HG02840 (cell line): ENCODE results near the gene STK26.
"Not testable (repeated sequence)": the region's sequence is repeated elsewhere in the genome, so short reads cannot be mapped to it uniquely, and the experiment has no call there.

Experiments used
- ATAC-seq: cut with Tn5 transposase; IDR thresholded peaks from one replicate; pipeline ENCODE4 v1.9.1; 2021; ENCODE audit warnings: mild to moderate bottlenecking, moderate library complexity, moderate number of reproducible peaks; ENCODE audit not compliant: unreplicated experiment, low FRiP score

STK26 gene

GRCh38 chrX:132022967-132023895 lies at the start of gene STK26:
Gene STK26, plus strand, starts transcription at chrX:132023302. Its CDS starts 316 bp downstream, at chrX:132023618.
- ATAC-seq = peak; percentile 71

DNA sequence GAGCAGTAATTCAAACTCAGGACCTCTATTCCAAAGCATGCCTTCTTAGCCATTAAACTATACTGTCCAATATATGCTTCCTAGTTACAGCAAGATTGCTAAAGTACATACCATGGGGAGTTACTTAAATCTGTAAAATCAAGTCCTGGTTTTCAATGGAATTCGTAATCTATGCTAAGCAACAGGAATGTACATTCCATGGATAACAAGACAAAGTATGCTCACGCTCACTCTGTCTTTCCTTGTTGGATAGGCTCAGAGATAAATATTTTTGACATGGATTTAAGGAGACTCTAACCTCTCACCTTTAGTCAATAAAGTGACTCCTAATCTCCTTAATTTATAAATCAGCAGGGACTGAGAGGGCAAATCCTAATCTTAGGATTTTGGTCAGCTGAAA lies 47.3 kb upstream of the STK26 start:
- ATAC-seq = no peak

DNA sequence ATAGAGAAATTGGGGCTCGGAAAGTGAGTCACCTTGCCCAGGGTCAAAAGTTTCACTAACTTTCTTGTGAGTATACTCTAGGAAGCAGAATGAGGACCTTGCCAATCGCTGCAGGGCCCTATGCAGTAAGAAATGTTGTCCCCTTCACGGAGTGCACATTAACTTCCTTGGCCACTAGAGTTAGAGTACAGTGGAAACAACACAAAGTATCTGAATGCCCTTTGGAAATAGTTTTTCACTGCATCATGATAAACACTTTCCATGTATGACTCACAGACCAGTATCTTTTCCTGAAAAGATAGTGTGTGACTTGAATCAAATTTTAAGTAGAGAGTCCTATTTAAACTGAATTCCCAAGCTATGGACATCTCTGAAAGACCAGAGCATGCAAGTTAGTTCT lies 45.5 kb upstream of the STK26 start:
- no peak for ATAC-seq

DNA sequence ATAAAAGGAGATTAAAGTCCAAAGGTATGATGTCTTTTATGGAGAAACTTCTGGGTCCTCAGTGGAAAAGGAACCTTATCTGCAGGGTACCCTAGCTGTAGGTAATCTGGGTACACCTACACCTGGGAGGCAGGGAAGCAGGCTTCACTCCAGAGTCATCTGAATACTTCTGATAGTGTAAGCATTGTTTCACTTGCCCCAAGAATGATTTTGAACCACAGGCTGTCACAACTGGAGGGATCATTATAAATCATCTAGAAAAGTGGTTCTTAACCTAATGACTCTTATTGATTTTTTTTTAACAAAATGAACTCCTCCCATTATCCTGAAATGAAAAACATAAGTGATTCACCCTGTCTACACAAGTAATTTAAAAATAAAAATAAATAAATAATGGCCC lies 44.0 kb upstream of the STK26 start:
- no peak for ATAC-seq

- no peak for ATAC-seq
Observed at GRCh38 chrX:131985526-131986049, 37.5 kb upstream of the STK26 start.

DNA sequence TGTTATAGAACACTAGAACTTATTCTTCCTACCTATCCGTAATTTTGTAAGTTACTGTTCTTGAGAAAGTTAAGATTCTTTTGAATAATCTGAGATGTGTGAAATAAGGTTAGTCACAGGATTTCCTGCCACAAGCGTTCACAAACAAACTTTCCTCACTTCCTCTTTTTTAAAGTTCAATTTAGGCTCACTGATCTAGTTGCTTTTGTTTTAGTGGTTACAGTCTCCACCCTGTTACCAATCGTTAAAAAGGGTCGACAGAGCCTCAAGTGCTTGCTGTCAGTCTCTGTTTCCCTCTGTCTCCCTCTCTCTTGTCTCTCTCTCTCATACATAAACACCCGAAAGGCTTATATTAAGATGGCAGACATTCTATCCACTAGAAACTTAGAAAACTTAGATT lies 35.9 kb upstream of the STK26 start:
- ATAC-seq = peak; percentile 95

DNA sequence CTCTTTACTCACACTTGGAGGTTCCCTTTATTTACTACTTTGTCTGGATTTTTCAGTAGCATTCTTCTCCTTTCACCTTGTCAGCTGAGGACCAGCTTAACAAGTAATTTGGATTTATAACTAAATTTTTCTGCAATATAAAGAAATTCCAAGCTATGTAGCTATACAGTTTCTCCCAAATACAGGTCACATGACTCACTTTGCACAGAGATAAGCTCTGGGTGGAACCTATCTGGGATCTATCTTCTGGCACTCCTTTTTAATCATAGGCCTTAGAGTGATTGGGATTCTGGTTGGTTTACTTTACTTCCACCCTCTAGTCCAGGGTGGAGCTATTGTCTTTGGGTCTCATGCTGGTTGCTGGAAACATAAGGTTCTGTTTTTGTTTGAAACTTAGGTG lies 34.9 kb upstream of the STK26 start:
- no peak for ATAC-seq

DNA sequence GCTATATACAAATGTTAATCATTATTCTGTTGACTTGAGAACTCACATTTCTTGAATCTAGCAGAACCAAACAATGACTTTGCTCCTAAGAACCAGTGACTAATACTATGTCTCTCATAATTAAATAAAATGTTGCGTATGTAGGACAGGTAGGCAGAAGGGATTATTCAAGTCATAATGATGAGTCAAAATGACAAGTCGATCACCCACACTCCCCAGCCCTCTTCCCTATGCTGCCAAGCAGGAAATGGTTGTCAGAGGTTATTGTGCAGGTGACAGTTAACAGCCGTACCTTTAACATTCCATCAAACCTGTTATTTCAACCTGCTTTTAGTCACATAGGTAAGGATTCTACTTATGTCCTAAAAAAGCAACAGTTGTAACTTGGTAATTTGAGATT lies 22.0 kb upstream of the STK26 start:
- no peak for ATAC-seq

DNA sequence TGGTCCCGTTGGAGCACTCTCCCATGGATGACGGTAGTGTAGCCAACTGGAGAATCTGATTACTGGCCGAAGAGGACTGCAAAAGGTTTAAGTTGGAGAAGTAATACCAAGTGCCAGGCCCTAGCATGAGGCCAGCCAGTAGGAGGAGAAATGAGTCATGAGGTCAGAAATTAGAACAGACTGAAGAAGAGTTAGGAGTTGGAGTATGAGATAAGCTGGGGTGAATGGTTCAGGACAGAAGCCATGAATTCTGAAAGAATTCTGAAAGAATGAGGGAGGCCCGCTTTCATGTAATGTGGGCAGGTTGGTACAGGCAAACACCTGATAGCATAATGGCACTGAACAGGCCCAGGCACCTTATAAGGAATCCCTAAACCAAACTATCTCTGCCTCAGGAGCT lies 18.4 kb upstream of the STK26 start:
- ATAC-seq = no peak

GRCh38 chrX:132009350-132009749 lies 13.8 kb upstream of the STK26 start:
- ATAC-seq = no peak

DNA sequence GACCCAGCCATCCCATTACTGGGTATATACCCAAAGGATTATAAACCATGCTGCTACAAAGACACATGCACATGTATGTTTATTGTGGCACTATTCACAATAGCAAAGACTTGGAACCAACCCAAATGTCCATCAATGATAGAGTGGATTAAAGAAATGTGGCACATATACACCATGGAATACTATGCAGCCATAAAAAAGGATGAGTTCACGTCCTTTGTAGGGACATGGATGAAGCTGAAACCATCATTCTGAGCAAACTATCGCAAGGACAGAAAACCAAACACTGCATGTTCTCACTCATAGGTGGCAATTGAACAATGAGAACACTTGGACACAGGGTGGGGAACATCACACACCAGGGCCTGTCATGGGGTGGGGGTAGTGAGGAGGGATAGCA lies 12.9 kb upstream of the STK26 start:
- not testable (repeated sequence) for ATAC-seq

DNA sequence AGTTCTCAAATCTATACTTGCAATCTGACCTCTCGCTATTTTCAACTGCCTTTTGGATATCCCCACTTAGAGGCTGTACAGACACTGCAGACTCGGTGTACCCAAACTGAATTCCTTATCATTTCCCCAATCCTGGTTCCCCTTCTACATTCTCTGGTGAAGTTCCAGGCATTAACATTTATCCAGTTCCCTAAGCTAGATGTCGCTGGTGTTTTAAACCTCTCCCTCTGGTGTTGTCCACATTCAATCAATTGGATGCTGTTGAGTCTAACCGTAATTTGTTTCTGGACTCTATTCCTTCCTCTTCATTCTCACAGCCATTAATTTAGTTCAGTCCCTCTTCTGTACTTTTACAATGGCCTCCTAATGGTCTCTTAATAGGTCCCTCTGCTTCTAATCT lies 7.2 kb upstream of the STK26 start:
- no peak for ATAC-seq

- ATAC-seq = no peak
Observed at GRCh38 chrX:132016628-132017430, 6.3 kb upstream of the STK26 start.

DNA sequence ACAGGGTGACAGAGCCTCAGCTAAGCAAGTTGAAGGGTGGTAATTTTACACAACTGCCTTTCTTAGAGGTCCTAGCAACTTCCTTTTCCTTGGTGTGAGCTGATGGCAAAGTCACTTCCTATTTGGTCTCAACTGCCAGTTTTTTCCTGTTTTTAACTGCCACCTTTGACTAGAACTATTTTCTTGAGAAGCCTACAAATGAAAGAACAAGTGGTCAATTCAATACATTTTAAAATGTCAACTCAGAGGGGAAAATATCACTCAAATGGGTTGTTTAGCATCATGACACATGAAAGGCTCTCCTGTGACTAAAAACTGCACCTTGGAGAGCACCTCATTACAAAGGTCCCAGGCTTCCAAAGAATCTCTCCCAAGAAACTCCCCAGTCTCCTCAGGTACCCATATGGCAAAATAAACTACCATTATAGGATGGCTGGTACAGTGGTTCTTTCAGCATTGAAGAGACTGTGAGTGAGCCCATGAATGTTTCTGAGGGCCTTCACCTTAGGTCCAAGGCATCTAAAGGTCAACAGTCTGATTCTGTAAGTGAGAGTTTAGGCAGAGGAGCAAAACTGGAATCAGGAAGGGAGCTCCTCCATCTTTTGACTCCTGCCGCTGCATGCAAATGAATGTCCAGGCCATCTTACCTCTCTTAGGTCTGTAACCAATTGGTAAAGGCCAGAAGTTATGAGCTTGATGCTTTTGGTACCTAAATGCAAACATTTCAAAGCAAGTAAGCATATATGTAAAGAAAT lies 5.5 kb upstream of the STK26 start:
- ATAC-seq = no peak

DNA sequence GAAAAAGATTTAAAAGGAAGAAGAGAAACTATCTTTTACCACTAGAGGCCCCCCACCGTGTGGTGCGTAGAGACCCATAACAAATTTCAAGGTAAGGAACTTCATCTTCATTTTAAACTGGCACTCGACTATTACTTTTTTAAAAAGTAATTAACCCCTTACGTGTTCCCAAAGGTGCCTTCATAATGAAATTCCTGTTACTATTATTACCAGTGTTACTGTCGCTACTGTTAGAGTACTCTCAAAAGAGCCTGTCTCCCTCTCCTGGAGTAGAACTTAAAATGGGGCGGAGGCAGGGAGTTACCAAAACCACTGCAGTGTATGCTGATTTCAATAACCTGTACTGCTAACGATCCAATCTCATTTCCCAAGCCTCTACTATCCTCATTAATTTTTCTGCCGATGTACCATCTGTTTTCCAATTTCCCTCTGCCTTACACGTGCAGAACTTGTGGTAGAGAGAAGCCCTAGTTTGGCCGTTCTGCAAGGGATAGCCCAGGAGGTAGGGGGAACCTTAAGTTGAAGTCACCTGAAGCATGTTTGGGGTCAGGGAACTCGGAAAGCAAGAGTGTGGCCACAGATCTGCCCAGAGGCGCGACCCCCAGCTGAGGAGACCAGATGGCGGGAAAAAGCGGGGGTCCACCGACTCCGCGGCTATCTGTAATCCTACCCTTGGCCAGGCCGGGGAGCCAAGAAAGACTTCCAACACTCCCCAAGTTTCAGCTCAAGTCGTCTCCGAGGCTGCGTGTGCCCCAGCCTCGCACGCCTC lies 720 bp upstream of the STK26 start:
- ATAC-seq = peak; percentile 4

GRCh38 chrX:132023896-132024386 lies 839 bp downstream of the STK26 start:
- peak; percentile 42 for ATAC-seq

GRCh38 chrX:132025041-132025440 lies 1.9 kb downstream of the STK26 start:
- ATAC-seq = no peak

- ATAC-seq = no peak
Observed at GRCh38 chrX:132030264-132030663, 7.2 kb downstream of the STK26 start.

DNA sequence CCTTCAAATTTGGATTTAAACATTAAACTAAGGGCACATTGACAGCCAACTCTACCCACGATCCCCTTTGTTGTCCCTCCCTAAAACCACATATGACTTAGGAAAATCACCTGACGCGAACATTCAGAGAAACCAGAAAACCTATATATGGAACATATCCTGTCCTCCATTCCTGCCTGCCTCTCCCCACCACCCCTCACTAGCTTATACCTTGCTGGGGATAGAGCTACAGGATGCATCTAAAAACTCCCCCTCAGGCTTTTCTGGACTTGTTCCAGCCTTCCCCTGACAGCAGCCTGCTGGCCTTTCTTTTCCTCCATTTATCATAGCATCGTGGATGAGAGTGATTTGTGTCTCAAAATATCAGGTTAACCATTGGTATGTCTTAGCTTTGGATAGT lies 8.8 kb downstream of the STK26 start:
- ATAC-seq = no peak

GRCh38 chrX:132033166-132033565 lies 10.1 kb downstream of the STK26 start:
- peak; percentile 50 for ATAC-seq
